LNCAP (cell line): Measurements from ENCODE around the gene SKP1.

Experiments used
- TF ChIP-seq, protein P1 (sequence below): fragments of 450-650 bp; IDR thresholded peaks from 2 replicates; pipeline ENCODE4 v1.5.1; 2017; ENCODE audit warnings: mild to moderate bottlenecking

Gene SKP1

DNA sequence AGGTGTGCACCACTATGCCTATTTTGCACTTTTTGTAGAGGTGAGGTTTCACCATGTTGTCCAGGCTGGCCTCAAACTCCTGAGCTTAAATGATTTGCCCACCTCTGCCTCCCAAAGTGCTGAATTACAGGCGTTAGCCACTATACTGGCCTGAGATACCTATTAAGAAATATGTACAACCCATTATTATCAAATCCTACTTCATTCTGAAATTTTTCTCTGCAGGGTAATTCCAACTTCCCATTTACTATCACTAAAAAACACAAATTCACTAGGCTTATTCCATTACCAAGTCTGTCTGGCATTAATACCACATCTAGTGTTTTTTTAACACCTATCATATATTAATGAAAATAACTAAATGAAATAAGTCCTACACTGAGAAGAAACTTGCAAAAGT lies 30.9 kb upstream of the SKP1 start:
- TF ChIP-seq, protein P1, sequence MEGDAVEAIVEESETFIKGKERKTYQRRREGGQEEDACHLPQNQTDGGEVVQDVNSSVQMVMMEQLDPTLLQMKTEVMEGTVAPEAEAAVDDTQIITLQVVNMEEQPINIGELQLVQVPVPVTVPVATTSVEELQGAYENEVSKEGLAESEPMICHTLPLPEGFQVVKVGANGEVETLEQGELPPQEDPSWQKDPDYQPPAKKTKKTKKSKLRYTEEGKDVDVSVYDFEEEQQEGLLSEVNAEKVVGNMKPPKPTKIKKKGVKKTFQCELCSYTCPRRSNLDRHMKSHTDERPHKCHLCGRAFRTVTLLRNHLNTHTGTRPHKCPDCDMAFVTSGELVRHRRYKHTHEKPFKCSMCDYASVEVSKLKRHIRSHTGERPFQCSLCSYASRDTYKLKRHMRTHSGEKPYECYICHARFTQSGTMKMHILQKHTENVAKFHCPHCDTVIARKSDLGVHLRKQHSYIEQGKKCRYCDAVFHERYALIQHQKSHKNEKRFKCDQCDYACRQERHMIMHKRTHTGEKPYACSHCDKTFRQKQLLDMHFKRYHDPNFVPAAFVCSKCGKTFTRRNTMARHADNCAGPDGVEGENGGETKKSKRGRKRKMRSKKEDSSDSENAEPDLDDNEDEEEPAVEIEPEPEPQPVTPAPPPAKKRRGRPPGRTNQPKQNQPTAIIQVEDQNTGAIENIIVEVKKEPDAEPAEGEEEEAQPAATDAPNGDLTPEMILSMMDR: no peak

DNA sequence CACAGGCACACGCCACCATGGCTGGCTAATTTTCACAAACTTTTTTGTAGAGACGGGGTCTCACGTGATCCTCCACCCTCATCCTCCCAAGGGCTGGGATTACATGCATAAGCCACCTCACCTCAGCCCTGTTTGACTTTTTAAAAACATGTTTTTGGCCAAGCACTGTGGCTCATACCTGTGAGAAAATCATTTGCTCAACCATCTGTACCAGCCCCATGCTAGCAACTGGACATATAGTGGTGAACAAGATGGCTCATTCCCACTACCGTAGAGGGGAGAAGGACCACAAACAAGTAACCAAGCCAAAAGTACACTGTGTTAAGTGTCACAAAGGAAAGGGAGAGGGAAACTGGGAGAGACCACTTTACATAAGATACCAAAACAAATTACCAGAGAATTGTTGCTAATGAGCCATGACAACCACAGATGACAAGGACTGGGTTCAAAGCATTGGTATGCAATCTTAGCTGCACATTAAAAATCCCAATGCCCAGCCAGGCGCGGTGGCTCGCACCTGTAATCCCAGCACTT lies 29.9 kb upstream of the SKP1 start:
- TF ChIP-seq, protein P1: no peak

DNA sequence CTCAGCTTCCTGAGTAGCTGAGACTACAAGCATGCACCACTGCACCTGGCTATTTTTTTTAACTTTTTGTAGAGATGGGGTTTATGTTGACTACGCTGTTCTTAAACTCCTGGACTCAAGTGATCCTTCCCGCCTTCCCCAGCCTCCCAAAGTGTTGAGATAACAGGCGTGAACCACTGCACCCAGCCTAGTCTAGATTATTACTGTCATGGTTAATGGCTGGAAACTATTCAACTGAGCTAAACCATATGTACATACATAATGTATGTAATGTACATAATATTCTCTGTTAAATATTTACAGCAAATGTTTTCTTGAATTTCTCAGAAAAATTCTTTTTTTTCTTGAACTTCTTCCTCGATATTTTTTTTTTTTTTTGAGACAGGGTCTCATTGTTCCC lies 27.8 kb upstream of the SKP1 start:
- TF ChIP-seq, protein P1: no peak

DNA sequence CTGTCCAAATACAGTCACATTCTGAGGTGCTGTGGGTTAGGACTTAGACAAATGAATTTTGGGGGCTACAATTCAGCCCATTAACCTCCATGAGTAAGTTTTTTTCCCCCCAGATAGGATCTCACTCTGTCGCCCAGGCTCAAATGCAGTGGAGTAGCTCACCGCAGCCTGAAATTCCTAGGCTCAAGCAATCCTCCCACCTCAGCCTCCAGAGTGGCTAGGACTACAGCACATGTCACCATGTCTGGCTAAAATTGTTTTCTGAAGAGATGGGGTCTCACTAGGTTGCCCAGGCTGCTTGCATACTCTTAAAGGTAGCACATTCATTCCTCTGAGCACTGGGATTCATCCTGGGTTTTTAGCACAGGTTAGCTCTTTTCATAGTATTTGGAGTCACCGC lies 26.9 kb upstream of the SKP1 start:
- TF ChIP-seq, protein P1: no peak

DNA sequence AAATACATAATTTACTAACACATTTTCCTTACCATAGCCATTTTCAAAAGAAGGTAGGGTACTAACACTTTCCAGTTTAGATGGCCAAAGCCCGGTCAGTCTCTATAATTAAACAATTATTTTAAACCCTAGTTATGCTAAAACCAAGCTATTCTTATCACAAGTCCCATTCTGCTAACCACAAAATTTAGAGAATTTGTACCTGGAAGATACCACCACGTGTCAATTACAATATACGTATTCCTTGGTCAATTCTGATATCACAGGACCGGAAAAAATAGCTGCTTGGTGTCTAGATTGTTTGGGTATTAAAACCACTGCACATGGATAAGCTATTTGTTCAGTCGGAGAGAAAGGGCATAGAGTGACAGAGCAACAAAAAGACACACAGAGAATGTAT lies 18.9 kb upstream of the SKP1 start:
- TF ChIP-seq, protein P1: no peak

DNA sequence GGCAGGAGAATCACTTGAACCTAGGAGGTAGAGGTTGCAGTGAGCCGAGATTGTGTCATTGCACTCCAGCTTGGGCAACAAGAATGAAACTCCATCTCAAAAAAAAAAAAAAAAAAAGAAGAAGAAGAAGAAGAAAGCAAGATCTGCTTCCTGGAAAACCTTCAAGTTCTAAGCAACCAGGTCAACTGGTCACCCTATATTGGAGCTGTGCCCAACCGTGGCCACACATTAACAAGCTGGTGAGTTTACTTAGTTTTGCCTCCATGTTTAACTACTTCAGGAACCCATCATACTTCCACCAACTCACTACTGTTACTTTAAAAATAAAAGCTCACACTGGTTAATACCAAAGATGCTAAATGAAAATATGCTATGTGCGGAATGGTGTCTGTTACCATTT lies 12.3 kb upstream of the SKP1 start:
- TF ChIP-seq, protein P1: no peak

DNA sequence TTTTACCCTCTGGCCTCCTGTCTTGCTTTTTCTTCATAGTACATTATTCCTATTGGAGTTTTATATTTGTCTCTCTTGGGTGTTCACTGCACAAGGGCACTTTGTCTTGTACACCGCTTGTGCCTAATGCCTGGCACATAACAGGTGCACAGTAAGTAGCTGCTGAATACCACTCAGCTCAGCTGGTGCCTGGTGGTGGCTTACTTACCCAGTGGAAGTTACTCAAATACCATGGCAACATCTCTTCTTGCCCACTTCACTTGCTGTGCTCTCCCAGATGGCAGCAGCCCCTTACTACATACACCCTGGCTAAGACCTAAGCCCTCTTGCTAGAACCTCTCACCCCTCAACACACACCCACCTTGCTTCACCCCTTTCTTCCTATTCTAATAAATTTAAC lies 11.3 kb upstream of the SKP1 start:
- TF ChIP-seq, protein P1: no peak
